ENCODE data around the gene FAM78A.

The FAM78A gene

GRCh38 chr9:131234799-131235479 is 41.4 kb downstream of the FAM78A start:
- ATAC-seq = no peak
- TF ChIP-seq ZNF565 (CRISPR knock-in tag; conservative IDR thresholded peaks at IDR 0.05; ENCODE audit: low read depth) (no peak), BACH2 (CRISPR knock-in tag; IDR thresholded peaks at IDR 0.05; ENCODE audit: borderline replicate concordance) (no peak), CSRNP3 (CRISPR knock-in tag; IDR thresholded peaks at IDR 0.05) (no peak), ISL1 (CRISPR knock-in tag; IDR thresholded peaks at IDR 0.05) (no peak), PATZ1 (CRISPR knock-in tag; IDR thresholded peaks at IDR 0.05; ENCODE audit: borderline replicate concordance) (no peak), ESRRG (CRISPR knock-in tag; IDR thresholded peaks at IDR 0.05) (no peak), ZNF70 (CRISPR knock-in tag; IDR thresholded peaks at IDR 0.05) (no peak)

- ATAC-seq = no peak
- TF ChIP-seq POU6F1 (CRISPR knock-in tag; IDR thresholded peaks at IDR 0.05; ENCODE audit: borderline replicate concordance, low read depth) = no peak
- TF ChIP-seq RARB (CRISPR knock-in tag; IDR thresholded peaks at IDR 0.05) = no peak
- no peak for TF ChIP-seq PPARA (CRISPR knock-in tag; IDR thresholded peaks at IDR 0.05; ENCODE audit: borderline replicate concordance)
- TF ChIP-seq ZNF565 (CRISPR knock-in tag; conservative IDR thresholded peaks at IDR 0.05; ENCODE audit: low read depth) = no peak
- TF ChIP-seq BACH2 (CRISPR knock-in tag; IDR thresholded peaks at IDR 0.05; ENCODE audit: borderline replicate concordance) = no peak
- no peak for TF ChIP-seq PATZ1 (CRISPR knock-in tag; IDR thresholded peaks at IDR 0.05; ENCODE audit: borderline replicate concordance)
- no peak for TF ChIP-seq ZNF8 (CRISPR knock-in tag; IDR thresholded peaks at IDR 0.05)
- TF ChIP-seq TSHZ2 (CRISPR knock-in tag; IDR thresholded peaks at IDR 0.05) = no peak
- TF ChIP-seq CSRNP3 (CRISPR knock-in tag; IDR thresholded peaks at IDR 0.05) = no peak
- no peak for TF ChIP-seq CSDC2 (CRISPR knock-in tag; IDR thresholded peaks at IDR 0.05)
- TF ChIP-seq OSR1 (CRISPR knock-in tag; IDR thresholded peaks at IDR 0.05) = no peak
- no peak for TF ChIP-seq GLIS3 (CRISPR knock-in tag; IDR thresholded peaks at IDR 0.05)
- TF ChIP-seq ARNTL (CRISPR knock-in tag; IDR thresholded peaks at IDR 0.05; ENCODE audit: borderline replicate concordance, low read depth) = no peak
- TF ChIP-seq ZFP30 (CRISPR knock-in tag; IDR thresholded peaks at IDR 0.05) = no peak
- TF ChIP-seq ZNF70 (CRISPR knock-in tag; IDR thresholded peaks at IDR 0.05) = no peak
- TF ChIP-seq TCF4 (CRISPR knock-in tag; IDR thresholded peaks at IDR 0.05; ENCODE audit: borderline replicate concordance) = no peak
- no peak for TF ChIP-seq ISL1 (CRISPR knock-in tag; IDR thresholded peaks at IDR 0.05)
Measured at GRCh38 chr9:131233995-131234394, 42.3 kb downstream of the FAM78A start.

Measured in SK-N-SH treated with all-trans-retinoic acid at 6 μM for 48 hours (cell line).